Keratinocyte (primary cell): Measurements from ENCODE around the gene DAO. TPM values are rescaled to one million over a fixed set of nuclear protein-coding genes. Genes with fewer than 3 reads are reported as not detected.
"Not testable (repeated sequence)": the region's sequence is repeated elsewhere in the genome, so short reads cannot be mapped to it uniquely, and the experiment has no call there.

Experiments
- DNase-seq: peaks from one replicate; pipeline ENCODE4 v3.0.0-alpha.2; 2011; ENCODE audit warnings: low read depth, missing footprints, low spot score
- FAIRE-seq: peaks from 2 replicates; lab custom pipeline; 2011; peaks lifted over from hg19 to GRCh38; lab: Jason Lieb, UNC
- H2AFZ ChIP-seq: 2 replicates; pipeline ENCODE4 v1.6.0; 2012; ENCODE audit warnings: low read length, control low read depth, inconsistent platforms; ENCODE audit not compliant: control insufficient read depth
- H3K27ac ChIP-seq: 2 replicates; pipeline ENCODE4 v1.5.1; 2011; ENCODE audit warnings: low read length; ENCODE audit not compliant: control insufficient read depth, insufficient read depth
- H3K27me3 ChIP-seq: 3 replicates; pipeline ENCODE4 v1.6.0; 2011; ENCODE audit warnings: low read length; ENCODE audit not compliant: control insufficient read depth, insufficient read depth; ENCODE audit errors: extremely low read depth
- H3K36me3 ChIP-seq, 2 experiments: 2 replicates in 1 of 2; 3 replicates in 1 of 2; pipeline ENCODE4 v1.5.1; 2011; ENCODE audit warnings: low read length in 2 of 2, mild to moderate bottlenecking in 1 of 2; ENCODE audit not compliant: control insufficient read depth in 2 of 2, insufficient read depth in 2 of 2; ENCODE audit errors: extremely low read depth in 1 of 2
- H3K4me1 ChIP-seq: 3 replicates; pipeline ENCODE4 v1.5.1; 2011; ENCODE audit warnings: low read length; ENCODE audit not compliant: control insufficient read depth, insufficient read depth; ENCODE audit errors: extremely low read depth
- H3K4me2 ChIP-seq: 3 replicates; pipeline ENCODE4 v1.6.0; 2011; ENCODE audit warnings: low read depth, low read length; ENCODE audit not compliant: control insufficient read depth, insufficient read depth; ENCODE audit errors: extremely low read depth
- H3K4me3 ChIP-seq, 3 experiments: fragments of 200-600 bp in 1 of 3; sonication (generic) in 1 of 3; 2 replicates in 2 of 3; 3 replicates in 1 of 3; pipeline ENCODE4 v1.5.1; 2011 to 2016; ENCODE audit warnings: low read length in 3 of 3, mild to moderate bottlenecking in 3 of 3, control low read depth in 2 of 3, inconsistent platforms in 1 of 3, low read depth in 1 of 3, mixed read lengths in 1 of 3, mixed run types in 1 of 3, moderate library complexity in 1 of 3; ENCODE audit not compliant: control insufficient read depth in 2 of 3, insufficient read depth in 2 of 3; ENCODE audit errors: extremely low read depth in 1 of 3
- H3K79me2 ChIP-seq: 2 replicates; pipeline ENCODE4 v1.6.0; 2012; ENCODE audit warnings: low read length; ENCODE audit not compliant: control insufficient read depth, insufficient read depth
- H3K9ac ChIP-seq: 3 replicates; pipeline ENCODE4 v1.6.0; 2011; ENCODE audit warnings: low read length; ENCODE audit not compliant: control insufficient read depth, insufficient read depth; ENCODE audit errors: extremely low read depth
- H3K9me1 ChIP-seq: 3 replicates; pipeline ENCODE4 v1.6.0; 2011; ENCODE audit warnings: low read length; ENCODE audit not compliant: control insufficient read depth, insufficient read depth; ENCODE audit errors: extremely low read depth
- H3K9me3 ChIP-seq: 2 replicates; pipeline ENCODE4 v1.5.1; 2012; ENCODE audit warnings: low read depth, low read length; ENCODE audit not compliant: control insufficient read depth
- H4K20me1 ChIP-seq: 3 replicates; pipeline ENCODE4 v1.6.0; 2011; ENCODE audit warnings: low read length; ENCODE audit not compliant: control insufficient read depth, insufficient read depth; ENCODE audit errors: extremely low read depth
- EZH2 ChIP-seq: IDR thresholded peaks from one replicate; pipeline ENCODE4 v1.6.1; 2012; ENCODE audit warnings: inconsistent platforms, mild to moderate bottlenecking, low read length, moderate library complexity
- dilution Hi-C: fragments of 300-500 bp; cut with MboI; formaldehyde crosslinking; loops from one replicate; pipeline ENCODE4 v1.7.0; 2020; ENCODE audit warnings: low sequenced_read_pairs; ENCODE audit not compliant: extremely low pct_ligation_motif_present
- polyA plus RNA-seq, 5 experiments: library from polyadenylated mRNA; depleted of rRNA in 3 of 5; stranded (reverse) in 3 of 5; stranded (forward) in 1 of 5; unstranded in 1 of 5; fragments of >200 nt; gene quantifications; 1 replicate in 1 of 5; 2 replicates in 3 of 5; 3 replicates in 1 of 5; pipeline versions ENCODE4 v1.2.1 to v1.2.3, GENCODE V29; 2011 to 2012; ENCODE audit warnings: missing spikeins in 2 of 5, low read depth in 1 of 5, low replicate concordance in 1 of 5
- TF ChIP-seq, protein P1 (sequence below), 3 experiments: IDR thresholded peaks in 1 of 3; conservative IDR thresholded peaks in 1 of 3; optimal IDR thresholded peaks in 1 of 3; 2 replicates in 2 of 3; 3 replicates in 1 of 3; pipeline versions ENCODE3 to v1.5.1; 2011; ENCODE audit warnings: low read length in 3 of 3, mild to moderate bottlenecking in 3 of 3, moderate library complexity in 2 of 3, control low read depth in 1 of 3, inconsistent platforms in 1 of 3; ENCODE audit not compliant: insufficient read depth in 2 of 3; ENCODE audit errors: extremely low read depth in 1 of 3

Gene DAO
- polyA plus RNA-seq, 1 donor (not counting 4 experiments of a cell fraction or from before 2014, with no cell fraction given) = not detected

DNA sequence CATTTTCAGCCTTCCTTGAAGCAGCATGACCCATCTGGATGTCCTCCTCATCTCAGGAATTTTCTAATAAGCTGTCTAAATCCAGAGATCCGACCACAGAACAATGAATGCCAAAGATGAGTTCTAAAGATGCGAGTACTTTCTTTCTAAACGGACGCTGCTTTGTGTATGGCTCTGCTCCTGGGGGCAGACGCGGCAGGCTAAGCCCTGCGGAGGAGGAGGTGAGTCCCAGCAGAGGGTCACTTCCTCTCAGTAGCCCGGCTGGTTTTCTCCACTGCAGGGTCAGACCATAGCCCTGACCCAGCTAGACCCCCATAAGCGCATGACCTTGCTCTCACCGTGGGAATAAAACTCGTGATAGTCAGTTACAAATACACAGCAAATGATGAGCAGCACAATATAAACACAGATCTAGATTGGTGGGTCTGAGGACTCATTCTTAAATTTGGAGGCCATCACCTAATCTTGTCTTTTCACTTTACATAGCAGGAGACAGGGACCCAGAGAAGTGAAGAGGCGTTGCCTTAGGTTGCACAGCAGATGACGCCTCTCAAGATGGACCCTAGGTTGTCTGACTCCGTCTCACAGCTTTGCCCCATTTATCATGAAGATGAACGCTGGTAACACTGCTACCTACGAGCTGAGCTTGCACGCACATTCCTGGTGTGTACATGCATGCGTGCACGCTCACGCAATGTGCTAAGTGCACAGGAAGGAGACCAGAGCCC is 39.1 kb upstream of the DAO start:
- Histone ChIP-seq H3K27me3 (no peaks in the 10 kb centered on the region), H3K9me3 (no peaks in the 10 kb centered on the region), H3K4me3 (no peak overlapping the region), H3K9me1 (no peaks in the 10 kb centered on the region), H3K4me1 (peaks cover 46% of the 10 kb centered on the region), H3K9ac (no peak overlapping the region), H3K4me2 (no peak overlapping the region), H3K27ac (no peak overlapping the region), H3K36me3 (peaks cover 22 to 27% of the 10 kb centered on the region in 2 experiments), H4K20me1 (no peaks in the 10 kb centered on the region), H2AFZ (no peak overlapping the region), H3K79me2 (peaks cover 63% of the 10 kb centered on the region)
- no peak for DNase-seq
- no peak for TF ChIP-seq EZH2
- TF ChIP-seq, protein P1, sequence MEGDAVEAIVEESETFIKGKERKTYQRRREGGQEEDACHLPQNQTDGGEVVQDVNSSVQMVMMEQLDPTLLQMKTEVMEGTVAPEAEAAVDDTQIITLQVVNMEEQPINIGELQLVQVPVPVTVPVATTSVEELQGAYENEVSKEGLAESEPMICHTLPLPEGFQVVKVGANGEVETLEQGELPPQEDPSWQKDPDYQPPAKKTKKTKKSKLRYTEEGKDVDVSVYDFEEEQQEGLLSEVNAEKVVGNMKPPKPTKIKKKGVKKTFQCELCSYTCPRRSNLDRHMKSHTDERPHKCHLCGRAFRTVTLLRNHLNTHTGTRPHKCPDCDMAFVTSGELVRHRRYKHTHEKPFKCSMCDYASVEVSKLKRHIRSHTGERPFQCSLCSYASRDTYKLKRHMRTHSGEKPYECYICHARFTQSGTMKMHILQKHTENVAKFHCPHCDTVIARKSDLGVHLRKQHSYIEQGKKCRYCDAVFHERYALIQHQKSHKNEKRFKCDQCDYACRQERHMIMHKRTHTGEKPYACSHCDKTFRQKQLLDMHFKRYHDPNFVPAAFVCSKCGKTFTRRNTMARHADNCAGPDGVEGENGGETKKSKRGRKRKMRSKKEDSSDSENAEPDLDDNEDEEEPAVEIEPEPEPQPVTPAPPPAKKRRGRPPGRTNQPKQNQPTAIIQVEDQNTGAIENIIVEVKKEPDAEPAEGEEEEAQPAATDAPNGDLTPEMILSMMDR (optimal IDR thresholded peaks at IDR 0.05 in 1 of 3, IDR thresholded peaks at IDR 0.05 in 1 of 3, conservative IDR thresholded peaks at IDR 0.05 in 1 of 3; ENCODE audit: extremely low read depth in 1 of 3, insufficient read depth in 2 of 3, low read length in 3 of 3) = no peak
- dilution Hi-C loops = no loop called here
- FAIRE-seq = no peak

DNA sequence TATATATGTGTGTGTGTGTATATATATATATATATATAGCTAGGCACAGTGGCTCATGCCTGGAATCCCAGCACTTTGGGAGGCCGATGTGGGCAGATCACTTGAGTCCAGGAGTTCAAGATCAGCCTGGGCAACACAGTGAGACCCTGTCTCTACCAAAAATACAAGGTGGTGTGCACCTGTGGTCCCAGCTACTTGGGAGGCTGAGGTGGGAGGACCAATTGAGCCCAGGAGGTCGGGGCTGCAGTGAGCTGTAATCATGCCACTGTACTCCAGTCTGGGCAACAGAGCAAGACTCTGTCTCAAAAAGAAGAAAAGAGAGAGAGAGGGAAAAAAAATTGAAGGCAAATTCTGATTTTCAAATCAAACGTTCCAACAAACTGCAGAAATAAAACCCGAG is 38.1 kb upstream of the DAO start:
- FAIRE-seq, H4K20me1 ChIP-seq, H2AFZ ChIP-seq, H3K9ac ChIP-seq, H3K9me1 ChIP-seq, DNase-seq, H3K4me2 ChIP-seq, H3K9me3 ChIP-seq, H3K4me3 ChIP-seq, H3K27me3 ChIP-seq, dilution Hi-C loops: not testable (repeated sequence)
- Histone ChIP-seq H3K36me3 (peaks cover 23 to 35% of the 10 kb centered on the region in 2 experiments), H3K4me1 (peaks cover 46% of the 10 kb centered on the region), H3K27ac (peak overlapping the region; percentile 36), H3K79me2 (peaks cover 65% of the 10 kb centered on the region)
